ENCODE measurements around the gene CNOT6L.

CNOT6L gene

DNA sequence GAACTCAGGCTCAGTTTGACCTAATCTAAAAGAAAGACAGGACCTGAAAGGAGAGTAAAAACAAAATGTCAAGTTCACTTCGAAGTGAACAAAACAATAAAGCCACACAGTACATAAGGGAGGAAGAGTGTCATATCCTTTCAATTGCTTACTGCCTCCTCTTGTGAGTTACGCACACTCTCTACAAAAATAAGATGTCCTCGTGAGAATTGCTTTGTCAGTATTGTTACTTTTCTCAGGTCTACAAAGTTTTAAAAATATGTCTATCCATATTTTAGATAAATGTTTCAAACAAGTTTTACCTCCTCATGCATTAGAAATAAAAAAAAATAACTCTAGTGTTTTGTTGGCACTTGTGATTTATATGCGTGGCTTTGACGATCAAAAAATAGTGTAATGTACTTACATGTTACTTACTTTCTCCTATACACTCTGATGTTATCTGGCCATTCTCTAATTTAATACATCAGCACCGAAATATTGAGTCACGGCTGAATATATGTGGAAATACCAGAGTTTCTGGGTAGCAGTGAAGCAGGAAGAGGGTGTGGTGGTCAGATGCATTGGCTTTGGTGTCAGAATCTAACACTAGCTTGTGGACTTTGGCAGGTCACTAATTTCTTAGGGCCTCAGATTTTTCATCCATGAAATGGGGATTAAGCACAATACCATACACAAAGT lies 35.4 kb upstream of the CNOT6L start:
- no peak overlapping the region for H3K27ac ChIP-seq

DNA sequence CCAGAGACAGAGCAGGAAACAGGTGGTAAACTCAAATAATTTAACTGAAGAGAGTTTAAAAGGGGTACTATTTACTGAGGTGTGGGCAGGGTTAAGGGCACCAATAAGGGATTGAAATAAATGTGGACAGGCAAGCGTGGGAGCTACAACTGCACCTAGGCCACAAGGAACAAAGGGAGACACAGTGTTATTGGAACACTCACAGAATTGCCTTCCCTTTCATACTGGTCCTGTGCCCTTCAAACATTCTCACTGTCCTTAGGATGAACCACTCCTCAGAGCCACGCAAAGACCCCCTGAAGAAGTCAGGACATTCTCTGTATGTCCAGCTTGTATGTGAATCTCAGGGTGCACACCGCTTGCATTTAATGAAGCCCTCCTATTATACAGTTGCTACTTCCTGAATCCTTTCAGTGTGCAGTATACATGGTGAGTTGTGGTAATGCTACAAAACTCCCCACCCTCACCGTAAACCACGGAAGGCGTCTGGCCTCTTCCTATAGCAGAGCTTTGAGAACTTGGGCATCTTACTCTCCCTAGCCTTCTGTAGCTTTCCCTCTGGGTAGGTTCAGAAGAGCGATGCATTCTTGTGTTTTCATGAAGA lies 33.8 kb upstream of the CNOT6L start:
- TF ChIP-seq, protein P1, sequence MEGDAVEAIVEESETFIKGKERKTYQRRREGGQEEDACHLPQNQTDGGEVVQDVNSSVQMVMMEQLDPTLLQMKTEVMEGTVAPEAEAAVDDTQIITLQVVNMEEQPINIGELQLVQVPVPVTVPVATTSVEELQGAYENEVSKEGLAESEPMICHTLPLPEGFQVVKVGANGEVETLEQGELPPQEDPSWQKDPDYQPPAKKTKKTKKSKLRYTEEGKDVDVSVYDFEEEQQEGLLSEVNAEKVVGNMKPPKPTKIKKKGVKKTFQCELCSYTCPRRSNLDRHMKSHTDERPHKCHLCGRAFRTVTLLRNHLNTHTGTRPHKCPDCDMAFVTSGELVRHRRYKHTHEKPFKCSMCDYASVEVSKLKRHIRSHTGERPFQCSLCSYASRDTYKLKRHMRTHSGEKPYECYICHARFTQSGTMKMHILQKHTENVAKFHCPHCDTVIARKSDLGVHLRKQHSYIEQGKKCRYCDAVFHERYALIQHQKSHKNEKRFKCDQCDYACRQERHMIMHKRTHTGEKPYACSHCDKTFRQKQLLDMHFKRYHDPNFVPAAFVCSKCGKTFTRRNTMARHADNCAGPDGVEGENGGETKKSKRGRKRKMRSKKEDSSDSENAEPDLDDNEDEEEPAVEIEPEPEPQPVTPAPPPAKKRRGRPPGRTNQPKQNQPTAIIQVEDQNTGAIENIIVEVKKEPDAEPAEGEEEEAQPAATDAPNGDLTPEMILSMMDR (conservative IDR thresholded peaks at IDR 0.05), result no peak
- H3K27ac ChIP-seq, result no peak overlapping the region

More for the DNA sequence above, 35.4 kb upstream of the CNOT6L start:
- TF ChIP-seq, protein P1 (conservative IDR thresholded peaks at IDR 0.05), result no peak

DNA sequence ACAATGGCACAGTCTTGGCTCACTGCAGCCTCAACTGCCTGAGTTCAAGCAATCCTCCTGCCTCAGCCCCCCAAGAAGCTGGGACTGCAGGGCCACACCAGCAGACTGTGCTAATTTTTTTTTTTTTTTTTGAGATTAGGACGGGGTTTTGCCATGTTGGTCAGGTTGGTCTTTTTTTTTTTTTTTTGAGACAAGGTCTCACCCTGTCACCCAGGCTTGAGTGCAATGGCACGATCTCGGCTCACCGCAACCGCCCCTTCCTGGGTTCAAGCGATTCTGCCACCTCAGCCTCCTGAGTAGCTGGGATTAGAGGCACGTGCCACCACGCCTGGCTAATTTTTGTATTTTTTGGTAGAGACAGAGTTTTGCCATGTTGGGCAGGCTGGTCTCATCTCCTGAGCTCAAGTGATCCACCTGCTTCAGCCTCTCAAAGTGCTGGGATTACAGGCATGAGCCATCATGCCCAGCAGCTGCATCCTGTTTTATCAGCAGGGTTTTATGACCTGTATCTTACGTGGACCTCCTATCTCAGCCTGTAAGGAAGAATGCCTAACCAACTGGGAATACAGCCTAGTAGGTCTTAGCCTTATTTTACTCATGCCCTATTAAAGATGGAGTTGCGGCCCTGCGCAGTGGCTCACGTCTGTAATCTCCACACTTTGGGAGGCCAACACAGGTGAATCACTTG lies 30.3 kb upstream of the CNOT6L start:
- H3K27ac ChIP-seq, result no peak overlapping the region
- TF ChIP-seq, protein P1 (conservative IDR thresholded peaks at IDR 0.05), result no peak

DNA sequence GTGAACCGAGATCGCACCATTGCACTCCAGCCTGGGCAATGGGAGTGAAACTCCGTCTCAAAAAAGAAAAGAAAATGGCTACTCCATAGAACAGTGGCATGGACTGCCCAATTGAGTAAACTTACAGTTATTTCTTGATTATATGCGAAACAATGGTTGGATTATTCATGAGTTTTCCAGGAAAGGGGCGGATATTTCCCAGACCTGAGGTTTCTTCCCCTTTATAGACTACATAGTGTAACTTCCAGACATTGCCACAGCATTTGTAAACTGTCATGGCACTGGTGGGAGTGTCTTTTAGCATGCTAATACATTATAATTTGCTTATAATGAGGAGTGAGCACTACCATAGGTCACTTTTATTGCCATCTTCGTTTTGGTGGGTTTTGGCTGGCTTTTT lies 29.3 kb upstream of the CNOT6L start:
- TF ChIP-seq, protein P1 (conservative IDR thresholded peaks at IDR 0.05), result no peak
- no peak overlapping the region for H3K27ac ChIP-seq

DNA sequence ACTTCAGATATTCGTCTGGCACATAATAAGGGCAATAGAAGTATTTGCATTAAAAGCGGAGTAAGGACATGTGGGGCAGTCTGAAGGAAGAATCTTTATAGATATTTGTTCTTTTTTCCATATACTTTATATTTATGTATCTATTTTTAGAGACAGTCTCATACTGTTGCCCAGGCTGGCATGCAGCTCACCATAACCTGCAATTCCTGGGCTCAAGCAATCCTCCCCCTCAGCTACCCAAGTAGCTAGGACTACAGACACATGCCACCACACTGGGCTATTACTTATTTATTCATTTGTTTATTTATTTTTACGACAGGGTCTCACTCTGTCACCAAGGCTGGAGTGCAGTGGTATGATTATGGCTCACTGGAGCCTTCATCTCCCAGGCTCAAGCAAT lies 26.8 kb upstream of the CNOT6L start:
- no peak overlapping the region for H3K27ac ChIP-seq
- TF ChIP-seq, protein P1 (conservative IDR thresholded peaks at IDR 0.05), result no peak

DNA sequence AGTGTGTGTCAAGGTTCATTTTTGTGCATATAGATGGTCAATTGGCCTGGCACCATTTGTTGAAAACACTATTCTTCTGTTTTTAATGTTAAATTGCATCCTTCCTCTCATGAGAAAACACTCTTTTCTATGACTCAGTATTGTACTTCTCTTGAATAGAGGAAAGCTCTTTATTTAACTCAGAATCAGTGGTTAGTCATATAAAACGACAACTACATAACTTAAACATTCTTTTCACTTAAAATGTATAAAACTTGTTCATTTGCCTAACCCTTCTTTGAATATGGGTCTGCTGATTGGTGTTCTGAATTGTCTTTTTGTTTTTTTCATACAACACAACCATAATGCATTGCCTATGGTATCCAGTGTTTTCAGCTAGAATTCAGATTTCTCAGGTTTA lies 26.2 kb upstream of the CNOT6L start:
- H3K27ac ChIP-seq, result no peak overlapping the region
- TF ChIP-seq, protein P1 (conservative IDR thresholded peaks at IDR 0.05), result no peak

DNA sequence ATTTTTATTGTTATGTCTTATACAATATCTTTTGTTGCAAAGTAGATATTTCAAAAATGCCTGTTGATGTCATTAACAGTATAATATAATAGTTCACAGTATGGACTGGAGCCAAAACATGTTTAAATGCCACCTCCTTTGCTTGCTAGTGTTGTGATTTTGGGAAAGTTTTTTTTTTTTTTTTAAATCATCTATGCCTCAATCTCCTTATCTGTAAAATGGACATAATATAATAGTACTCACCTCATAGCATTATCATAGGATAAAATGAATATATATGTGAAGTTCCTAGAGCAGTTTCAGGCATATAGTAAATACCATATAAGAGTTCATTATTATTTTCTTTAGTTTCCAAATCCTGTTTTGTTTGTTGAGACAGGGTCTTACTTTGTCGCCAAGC lies 25.2 kb upstream of the CNOT6L start:
- TF ChIP-seq, protein P1 (conservative IDR thresholded peaks at IDR 0.05), result no peak
- no peak overlapping the region for H3K27ac ChIP-seq
